Muscle of leg (tissue), 11 donors: ENCODE data around the gene ZSCAN4. TPM values are rescaled to one million over a fixed set of nuclear protein-coding genes. Genes with fewer than 3 reads are reported as not detected.

Experiments
- DNase-seq: peaks from one replicate; pipeline ENCODE4 v3.0.0; 2013
- H3K27ac ChIP-seq: one replicate; pipeline ENCODE4 v1.5.1; 2013; ENCODE audit warnings: mild to moderate bottlenecking, low read length, control low read depth
- H3K27me3 ChIP-seq: one replicate; pipeline ENCODE4 v1.6.1; 2013; ENCODE audit warnings: low read length; ENCODE audit not compliant: control insufficient read depth, insufficient read depth
- H3K36me3 ChIP-seq: one replicate; pipeline ENCODE4 v1.6.1; 2013; ENCODE audit warnings: low read length; ENCODE audit not compliant: control insufficient read depth, insufficient read depth
- H3K4me1 ChIP-seq: one replicate; pipeline ENCODE4 v1.6.1; 2013; ENCODE audit warnings: low read length; ENCODE audit not compliant: control insufficient read depth, insufficient read depth
- H3K4me3 ChIP-seq: one replicate; pipeline ENCODE4 v1.5.1; 2013; ENCODE audit warnings: low read length, control low read depth
- H3K9me3 ChIP-seq: replicated peaks from 2 replicates; pipeline ENCODE4 v1.6.1; 2013; ENCODE audit warnings: low read depth, low read length; ENCODE audit not compliant: control insufficient read depth
- WGBS: methylation state at CpG from one replicate; pipeline ENCODE4 v1.1.5; 2013; ENCODE audit warnings: missing lambda C conversion rate; ENCODE audit not compliant: insufficient coverage; 5-methylcytosine and 5-hydroxymethylcytosine counted together
- polyA plus RNA-seq, 8 donors: library from polyadenylated mRNA; unstranded; fragments of 120-200 nt; gene quantifications; one replicate each; pipeline versions ENCODE4 v1.2.1 to v1.2.3, GENCODE V29; 2013; ENCODE audit warnings: inconsistent platforms in 1 of 8, low replicate concordance in 1 of 8; ENCODE audit not compliant: insufficient read length in 8 of 8, insufficient read depth in 1 of 8
- total RNA-seq: library from RNA; stranded (reverse); fragments of 120-200 nt; gene quantifications from one replicate; pipeline ENCODE4 v1.2.4, GENCODE V29; 2013

ZSCAN4 gene
- total and polyA plus RNA-seq, 9 donors, result not detected

GRCh38 chr19:57675881-57676280, 7.1 kb downstream of the ZSCAN4 start:
- H3K36me3 ChIP-seq, result no peaks in the 10 kb centered on the region
- no peak for DNase-seq
- H3K27ac ChIP-seq, result no peak overlapping the region
- WGBS, result 83% methylated on average over 2 of the region's 2 CpGs
- H3K27me3 ChIP-seq, result peaks cover 2% of the 10 kb centered on the region
- no peak overlapping the region for H3K4me3 ChIP-seq
- no peaks in the 10 kb centered on the region for H3K4me1 ChIP-seq
- no peaks in the 10 kb centered on the region for H3K9me3 ChIP-seq

- H3K27ac ChIP-seq, result no peak overlapping the region
- 2% methylated on average over 19 of the region's 19 CpGs for WGBS
- peaks cover 41% of the 10 kb centered on the region for H3K36me3 ChIP-seq
- peaks cover 2% of the 10 kb centered on the region for H3K27me3 ChIP-seq
- H3K9me3 ChIP-seq, result peaks cover 47% of the 10 kb centered on the region
- H3K4me1 ChIP-seq, result peaks cover 9% of the 10 kb centered on the region
- no peak for DNase-seq
- peak overlapping the region; percentile 72 for H3K4me3 ChIP-seq
These were observed 13.6 kb downstream of the ZSCAN4 start for GRCh38 chr19:57682226-57682766.

GRCh38 chr19:57686727-57687126, 18.0 kb downstream of the ZSCAN4 start:
- WGBS, result no CpG with 5 or more reads among the region's 3 CpGs
- peaks cover 9% of the 10 kb centered on the region for H3K4me1 ChIP-seq
- H3K36me3 ChIP-seq, result peaks cover 59% of the 10 kb centered on the region
- H3K27ac ChIP-seq, result no peak overlapping the region
- peaks cover 81% of the 10 kb centered on the region for H3K9me3 ChIP-seq
- no peak for DNase-seq
- no peak overlapping the region for H3K4me3 ChIP-seq
- no peaks in the 10 kb centered on the region for H3K27me3 ChIP-seq

GRCh38 chr19:57687363-57688010, 18.8 kb downstream of the ZSCAN4 start:
- Histone ChIP-seq H3K4me1 (peaks cover 6% of the 10 kb centered on the region), H3K27ac (no peak overlapping the region), H3K4me3 (no peak overlapping the region), H3K36me3 (peaks cover 59% of the 10 kb centered on the region), H3K27me3 (no peaks in the 10 kb centered on the region), H3K9me3 (peaks cover 86% of the 10 kb centered on the region)
- 100% methylated on average over 4 of the region's 12 CpGs for WGBS
- no peak for DNase-seq

GRCh38 chr19:57688011-57688763, 19.5 kb downstream of the ZSCAN4 start:
- Histone ChIP-seq H3K36me3 (peaks cover 63% of the 10 kb centered on the region), H3K4me3 (no peak overlapping the region), H3K4me1 (no peaks in the 10 kb centered on the region), H3K27me3 (no peaks in the 10 kb centered on the region), H3K9me3 (peaks cover 84% of the 10 kb centered on the region), H3K27ac (no peak overlapping the region)
- no peak for DNase-seq
- WGBS, result no CpG with 5 or more reads among the region's 6 CpGs

GRCh38 chr19:57689750-57690149, 21.0 kb downstream of the ZSCAN4 start:
- H3K27ac ChIP-seq, result no peak overlapping the region
- H3K36me3 ChIP-seq, result peaks cover 51% of the 10 kb centered on the region
- H3K4me1 ChIP-seq, result no peaks in the 10 kb centered on the region
- WGBS, result no CpG with 5 or more reads among the region's 3 CpGs
- no peak overlapping the region for H3K4me3 ChIP-seq
- DNase-seq, result no peak
- peaks cover 78% of the 10 kb centered on the region for H3K9me3 ChIP-seq
- H3K27me3 ChIP-seq, result no peaks in the 10 kb centered on the region

- peaks cover 2% of the 10 kb centered on the region for H3K27me3 ChIP-seq
- no peaks in the 10 kb centered on the region for H3K4me1 ChIP-seq
- no peak overlapping the region for H3K4me3 ChIP-seq
- peaks cover 78% of the 10 kb centered on the region for H3K9me3 ChIP-seq
- H3K36me3 ChIP-seq, result peaks cover 73% of the 10 kb centered on the region
- WGBS, result no CpG with 5 or more reads among the region's 6 CpGs
- no peak for DNase-seq
- H3K27ac ChIP-seq, result no peak overlapping the region
These were observed 32.9 kb downstream of the ZSCAN4 start for GRCh38 chr19:57701625-57702024.

GRCh38 chr19:57706346-57706745, 37.6 kb downstream of the ZSCAN4 start:
- DNase-seq, result no peak
- H3K4me3 ChIP-seq, result no peak overlapping the region
- no peak overlapping the region for H3K27ac ChIP-seq
- peaks cover 59% of the 10 kb centered on the region for H3K9me3 ChIP-seq
- peaks cover 5% of the 10 kb centered on the region for H3K4me1 ChIP-seq
- peaks cover 63% of the 10 kb centered on the region for H3K36me3 ChIP-seq
- WGBS, result 100% methylated on average over 1 of the region's 1 CpG
- peaks cover 2% of the 10 kb centered on the region for H3K27me3 ChIP-seq

GRCh38 chr19:57708641-57709361, 40.1 kb downstream of the ZSCAN4 start, which contains the start of gene ZNF154:
Gene ZNF154, minus strand, starts transcription at chr19:57709204. Its CDS starts 233 bp downstream, at chr19:57708971.
- H3K9me3 ChIP-seq, result peaks cover 39% of the 10 kb centered on the region
- peak; percentile 93 for DNase-seq
- peaks cover 5% of the 10 kb centered on the region for H3K4me1 ChIP-seq
- peaks cover 2% of the 10 kb centered on the region for H3K27me3 ChIP-seq
- H3K27ac ChIP-seq, result peak within 1 kb of the TSS; percentile 86
- WGBS, result under 1% methylated on average over 42 of the region's 53 CpGs
- H3K4me3 ChIP-seq, result peak within 1 kb of the TSS; percentile 59
- peaks cover 40% of the 10 kb centered on the region for H3K36me3 ChIP-seq

- H3K4me3 ChIP-seq, result peak overlapping the region; percentile 59
- no peak for DNase-seq
- H3K27me3 ChIP-seq, result peaks cover 2% of the 10 kb centered on the region
- peak overlapping the region; percentile 86 for H3K27ac ChIP-seq
- H3K4me1 ChIP-seq, result peaks cover 5% of the 10 kb centered on the region
- H3K36me3 ChIP-seq, result peaks cover 34% of the 10 kb centered on the region
- H3K9me3 ChIP-seq, result peaks cover 38% of the 10 kb centered on the region
- WGBS, result no CpG with 5 or more reads among the region's 15 CpGs
These were observed 40.9 kb downstream of the ZSCAN4 start for GRCh38 chr19:57709616-57710015.
